Esophagus squamous epithelium (tissue), 5 donors: Measurements from ENCODE around the gene THADA. TPM values are rescaled to one million over a fixed set of nuclear protein-coding genes. Genes with fewer than 3 reads are reported as not detected.
A peak's percentile ranks its signal among the peaks of the same experiment; 100 is the strongest.

Experiments used
- DNase-seq: peaks from one replicate; lab custom pipeline; 2025; lab: John Stamatoyannopoulos, UW
- H3K27ac ChIP-seq, 4 donors: fragments of 200-600 bp; sonication (generic); one replicate each; pipeline ENCODE4 v1.5.1; 2016 to 2019; ENCODE audit warnings: mild to moderate bottlenecking in 1 of 4
- H3K27me3 ChIP-seq, 4 donors: fragments of 200-600 bp; sonication (generic); 1 replicate in 3 of 4; 2 replicates in 1 of 4; pipeline versions ENCODE4 v1.5.1 to v1.6.0; 2017 to 2021; ENCODE audit warnings: antibody characterized with exemption in 1 of 4
- H3K36me3 ChIP-seq, 3 donors: fragments of 200-600 bp; sonication (generic); one replicate each; pipeline ENCODE4 v1.5.1; 2016 to 2019
- H3K4me1 ChIP-seq, 3 donors: fragments of 200-600 bp; sonication (generic); one replicate each; pipeline ENCODE4 v1.5.1; 2017 to 2019
- H3K4me3 ChIP-seq, 4 donors: fragments of 200-600 bp; sonication (generic); 1 replicate in 3 of 4; 2 replicates in 1 of 4; pipeline ENCODE4 v1.5.1; 2016 to 2019; ENCODE audit warnings: mild to moderate bottlenecking in 2 of 4, moderate library complexity in 1 of 4
- H3K9me3 ChIP-seq, 3 donors: fragments of 200-600 bp; sonication (generic); one replicate each; pipeline ENCODE4 v1.5.1; 2016 to 2019
- POLR2A ChIP-seq, 4 donors: fragments of 450-650 bp; IDR thresholded peaks; one replicate each; pipeline ENCODE4 v1.6.1; 2017; ENCODE audit warnings: antibody characterized with exemption in 4 of 4, mild to moderate bottlenecking in 4 of 4, moderate library complexity in 3 of 4
- WGBS, 2 donors: methylation state at CpG; one replicate each; pipeline ENCODE4 v1.1.5; 2018; 5-methylcytosine and 5-hydroxymethylcytosine counted together
- intact Hi-C: fragments of 100-400 bp; cut with DNase I; formaldehyde crosslinking; loops from one replicate; pipeline ENCODE4 v1.15.0; 2022
- total RNA-seq, 4 donors: library from RNA; depleted of rRNA; stranded (reverse); fragments of >200 nt; gene quantifications; one replicate each; pipeline ENCODE4 v1.1.0, GENCODE V29; 2016
- TF ChIP-seq, protein P1 (sequence below), 6 experiments: fragments of 450-650 bp in 4 of 6; fragments of 200-600 bp in 2 of 6; sonication (generic) in 2 of 6; IDR thresholded peaks; one replicate each; pipeline ENCODE4 v1.5.1; 2016 to 2019; ENCODE audit warnings: antibody characterized with exemption in 6 of 6, mild to moderate bottlenecking in 4 of 6, moderate library complexity in 4 of 6
- donor health status: DM: yes; HTN: yes; CAD: no.

Gene THADA
- total RNA-seq, 4 donors from 2014 or later: 14.0 to 32.2 (median 21.0) TPM

DNA sequence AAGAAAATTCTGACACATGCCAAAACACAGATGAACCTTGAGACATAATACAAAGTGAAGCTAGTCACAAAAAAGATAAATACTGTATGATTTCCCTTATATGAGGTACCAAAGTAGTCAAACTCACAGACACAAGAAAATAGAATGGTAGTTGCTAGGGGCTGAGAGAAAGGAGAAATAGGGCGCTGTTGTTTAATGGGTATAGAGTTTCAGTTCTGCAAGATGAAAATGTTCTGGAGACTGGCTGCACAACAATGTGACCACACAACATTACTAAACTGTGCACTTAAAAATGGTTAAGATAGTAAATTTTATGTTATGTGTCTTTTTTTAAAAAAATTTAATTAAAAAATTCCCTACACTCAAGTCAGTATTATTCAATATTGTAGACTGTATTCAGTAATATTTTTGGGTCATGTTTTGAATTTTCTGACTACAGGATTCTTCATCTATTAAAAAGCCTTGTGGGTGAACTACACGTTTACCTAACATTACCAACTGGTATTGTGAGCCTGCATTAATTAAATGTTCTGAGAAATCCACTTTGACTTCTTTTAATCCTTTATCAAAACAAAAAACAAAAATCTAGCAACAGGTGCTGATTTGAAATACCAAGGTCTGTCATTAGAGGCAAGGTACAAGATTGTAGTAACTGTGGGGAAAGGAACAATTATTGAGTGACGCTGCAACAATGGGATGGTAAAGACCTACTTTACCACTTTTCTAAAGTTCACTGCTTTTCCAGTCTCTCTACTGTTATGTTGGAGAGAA, 228.6 kb downstream of the THADA start:
- H3K4me1 ChIP-seq: peaks cover 0 to 34% (median 19%) of the 10 kb centered on the region in 3 donors
- TF ChIP-seq, protein P1, sequence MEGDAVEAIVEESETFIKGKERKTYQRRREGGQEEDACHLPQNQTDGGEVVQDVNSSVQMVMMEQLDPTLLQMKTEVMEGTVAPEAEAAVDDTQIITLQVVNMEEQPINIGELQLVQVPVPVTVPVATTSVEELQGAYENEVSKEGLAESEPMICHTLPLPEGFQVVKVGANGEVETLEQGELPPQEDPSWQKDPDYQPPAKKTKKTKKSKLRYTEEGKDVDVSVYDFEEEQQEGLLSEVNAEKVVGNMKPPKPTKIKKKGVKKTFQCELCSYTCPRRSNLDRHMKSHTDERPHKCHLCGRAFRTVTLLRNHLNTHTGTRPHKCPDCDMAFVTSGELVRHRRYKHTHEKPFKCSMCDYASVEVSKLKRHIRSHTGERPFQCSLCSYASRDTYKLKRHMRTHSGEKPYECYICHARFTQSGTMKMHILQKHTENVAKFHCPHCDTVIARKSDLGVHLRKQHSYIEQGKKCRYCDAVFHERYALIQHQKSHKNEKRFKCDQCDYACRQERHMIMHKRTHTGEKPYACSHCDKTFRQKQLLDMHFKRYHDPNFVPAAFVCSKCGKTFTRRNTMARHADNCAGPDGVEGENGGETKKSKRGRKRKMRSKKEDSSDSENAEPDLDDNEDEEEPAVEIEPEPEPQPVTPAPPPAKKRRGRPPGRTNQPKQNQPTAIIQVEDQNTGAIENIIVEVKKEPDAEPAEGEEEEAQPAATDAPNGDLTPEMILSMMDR (IDR thresholded peaks at IDR 0.05): no peak
- no peak for TF ChIP-seq POLR2A (IDR thresholded peaks at IDR 0.05)
- DNase-seq: no peak
- intact Hi-C loops: no loop called here
- no peaks in the 10 kb centered on the region for H3K27me3 ChIP-seq
- H3K27ac ChIP-seq: no peak overlapping the region
- WGBS, 2 donors: 79 to 93% methylated on average over 3 of the region's 3 CpGs
- no peaks in the 10 kb centered on the region for H3K9me3 ChIP-seq
- H3K36me3 ChIP-seq: no peaks in the 10 kb centered on the region
- H3K4me3 ChIP-seq: no peak overlapping the region

DNA sequence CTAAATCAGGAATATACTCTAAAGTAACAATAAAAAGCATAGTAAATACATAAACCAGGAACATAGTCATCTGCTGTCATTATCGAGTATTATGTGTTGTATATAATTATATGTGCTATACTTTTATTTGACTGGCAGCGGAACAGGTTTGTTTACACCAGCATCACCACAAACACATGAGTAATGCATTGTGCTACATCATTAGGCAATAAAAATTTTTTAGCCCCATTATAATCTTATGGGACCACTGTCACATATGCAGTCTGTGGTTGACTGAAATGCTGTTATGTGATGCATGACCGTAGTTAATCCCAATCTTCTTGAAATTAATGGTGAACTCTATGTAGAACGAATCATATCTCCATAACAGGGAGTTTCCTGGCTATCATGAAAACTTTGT, 232.7 kb downstream of the THADA start:
- intact Hi-C loops: no loop called here
- Histone ChIP-seq H3K36me3 (no peaks in the 10 kb centered on the region), H3K27me3 (no peaks in the 10 kb centered on the region), H3K4me3 (no peak overlapping the region), H3K9me3 (no peaks in the 10 kb centered on the region), H3K27ac (no peak overlapping the region), H3K4me1 (peaks cover 0 to 17% (median 5%) of the 10 kb centered on the region in 3 donors)
- no peak for DNase-seq
- WGBS, 2 donors: 62 to 84% methylated on average over 4 of the region's 4 CpGs
- TF ChIP-seq POLR2A (IDR thresholded peaks at IDR 0.05): no peak
- TF ChIP-seq, protein P1 (IDR thresholded peaks at IDR 0.05): no peak

DNA sequence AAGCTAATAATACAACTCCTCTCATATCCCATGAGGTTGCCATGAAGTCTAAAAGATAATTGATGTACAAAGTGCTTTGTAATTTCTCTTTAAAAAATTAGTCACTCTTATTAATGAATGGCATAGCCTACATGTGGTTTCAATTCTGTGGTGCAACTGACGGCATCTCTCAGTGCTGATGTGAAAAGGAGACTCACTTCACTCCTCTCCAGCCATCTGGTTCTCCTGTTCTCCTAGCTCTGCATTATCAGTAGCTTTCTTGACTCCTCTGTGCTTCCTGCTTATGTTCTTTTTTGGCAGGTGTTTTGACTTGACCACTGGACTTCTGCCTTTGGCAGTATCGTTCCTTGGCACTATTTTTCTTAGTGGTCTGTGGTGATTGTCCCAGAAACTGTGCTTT, 234.6 kb downstream of the THADA start:
- TF ChIP-seq, protein P1 (IDR thresholded peaks at IDR 0.05): no peak
- no peak for TF ChIP-seq POLR2A (IDR thresholded peaks at IDR 0.05)
- intact Hi-C loops: no loop called here
- WGBS, 2 donors: 62 to 63% methylated on average over 2 of the region's 2 CpGs
- Histone ChIP-seq H3K27me3 (no peaks in the 10 kb centered on the region), H3K27ac (no peak overlapping the region), H3K36me3 (no peaks in the 10 kb centered on the region), H3K9me3 (no peaks in the 10 kb centered on the region), H3K4me3 (no peak overlapping the region), H3K4me1 (peaks cover 0 to 30% (median 5%) of the 10 kb centered on the region in 3 donors)
- no peak for DNase-seq

DNA sequence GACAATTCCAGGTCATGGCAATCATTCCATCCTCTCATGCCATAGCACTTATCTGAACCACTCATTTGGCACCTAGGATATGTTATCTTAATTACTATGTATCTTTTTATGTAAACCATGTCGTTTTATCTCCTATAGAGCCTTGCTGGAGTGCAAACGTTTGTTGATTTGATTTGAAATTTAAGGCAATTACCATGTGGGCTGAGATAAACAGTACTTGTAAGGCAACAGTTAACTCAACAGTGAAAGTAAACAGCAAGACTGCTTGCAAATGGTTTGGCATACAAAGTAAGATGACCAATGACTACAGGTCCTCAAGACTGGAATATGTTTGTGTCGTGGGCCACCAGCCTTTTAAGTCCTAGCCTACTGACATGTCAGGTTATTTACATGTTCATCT, 235.7 kb downstream of the THADA start:
- peak overlapping the region in 2 of 4 donors; percentile 18 to 75 for H3K27ac ChIP-seq
- peaks cover 0 to 31% (median 5%) of the 10 kb centered on the region in 3 donors for H3K4me1 ChIP-seq
- no peaks in the 10 kb centered on the region for H3K27me3 ChIP-seq
- no peaks in the 10 kb centered on the region for H3K9me3 ChIP-seq
- intact Hi-C loops: no loop called here
- 73 to 77% methylated on average over 3 of the region's 3 CpGs for WGBS, 2 donors
- no peak for DNase-seq
- H3K36me3 ChIP-seq: no peaks in the 10 kb centered on the region
- H3K4me3 ChIP-seq: no peak overlapping the region
- TF ChIP-seq, protein P1 (IDR thresholded peaks at IDR 0.05): no peak
- no peak for TF ChIP-seq POLR2A (IDR thresholded peaks at IDR 0.05)

DNA sequence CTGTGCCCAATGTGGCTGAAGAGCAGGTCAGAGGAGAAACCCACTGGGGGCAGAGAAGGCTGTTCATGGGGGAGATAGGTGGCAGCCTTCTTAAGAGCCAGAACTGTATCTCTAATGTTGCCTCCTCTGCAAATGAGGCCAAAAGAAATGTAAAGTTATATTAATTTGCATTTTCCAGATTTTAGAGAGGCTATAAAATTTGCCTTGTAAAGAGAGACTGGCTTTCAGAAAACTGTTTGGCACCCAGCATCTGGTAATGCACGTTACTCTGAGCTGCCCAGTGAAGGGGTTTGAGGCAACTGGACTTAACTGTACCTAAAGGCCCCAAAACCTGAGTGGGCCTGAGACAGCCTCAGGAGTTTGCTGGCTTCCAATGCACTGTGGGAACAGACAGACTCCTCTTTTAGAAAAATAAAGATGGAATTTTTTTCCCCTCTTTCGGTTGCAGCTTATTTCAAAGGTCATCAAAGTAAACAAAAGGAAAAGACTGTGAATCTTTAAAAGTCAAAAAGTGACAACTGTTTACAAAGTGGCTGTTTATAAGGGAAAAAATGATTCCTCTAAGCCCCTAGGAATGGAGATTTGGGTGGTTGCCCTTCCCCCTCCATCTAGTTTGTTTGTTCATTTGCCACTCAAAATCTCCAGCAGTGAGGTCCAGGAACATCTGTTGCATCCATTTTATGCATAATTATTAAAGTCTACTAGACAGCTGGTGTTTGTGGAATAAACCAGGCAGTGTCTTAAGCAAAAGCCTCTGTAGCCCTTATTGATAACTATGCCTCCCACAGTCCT, 237.2 kb downstream of the THADA start:
- 60 to 67% methylated on average over 2 of the region's 2 CpGs for WGBS, 2 donors
- H3K27ac ChIP-seq: peak overlapping the region in 3 of 4 donors; percentile 56 to 75 (median 56)
- intact Hi-C loops: no loop called here

More for the DNA sequence above, 237.2 kb downstream of the THADA start:
- no peaks in the 10 kb centered on the region for H3K27me3 ChIP-seq
- H3K4me3 ChIP-seq: no peak overlapping the region
- TF ChIP-seq, protein P1 (IDR thresholded peaks at IDR 0.05): no peak
- TF ChIP-seq POLR2A (IDR thresholded peaks at IDR 0.05): no peak
- DNase-seq: no peak
- no peaks in the 10 kb centered on the region for H3K36me3 ChIP-seq
- H3K4me1 ChIP-seq: peaks cover 0 to 31% (median 5%) of the 10 kb centered on the region in 3 donors
- H3K9me3 ChIP-seq: no peaks in the 10 kb centered on the region
